HG03045 (cell line): Measurements from ENCODE around the gene OXCT2.

ENCODE experiments used
- ATAC-seq: cut with Tn5 transposase; IDR thresholded peaks from one replicate; pipeline ENCODE4 v1.9.1; 2021; ENCODE audit warnings: mild to moderate bottlenecking, moderate library complexity; ENCODE audit not compliant: unreplicated experiment

The OXCT2 gene

GRCh38 chr1:39771022-39771532 lies at the start of gene OXCT2:
Gene OXCT2, minus strand, starts transcription at chr1:39771348. Its CDS starts 93 bp downstream, at chr1:39771255.
- peak; percentile 46 for ATAC-seq

- ATAC-seq = no peak
These were observed 48.1 kb upstream of the OXCT2 start for GRCh38 chr1:39819091-39819812.

- ATAC-seq = no peak
These were observed 47.3 kb upstream of the OXCT2 start for GRCh38 chr1:39818482-39818881.

GRCh38 chr1:39817091-39817932 lies 46.2 kb upstream of the OXCT2 start:
- peak; percentile 73 for ATAC-seq

- peak; percentile 47 for ATAC-seq
These were observed 45.4 kb upstream of the OXCT2 start for GRCh38 chr1:39816415-39817090.

GRCh38 chr1:39812913-39813312 lies 41.8 kb upstream of the OXCT2 start:
- ATAC-seq = no peak

GRCh38 chr1:39808784-39809517 lies 37.8 kb upstream of the OXCT2 start:
- ATAC-seq = no peak

GRCh38 chr1:39805385-39805784 lies 34.2 kb upstream of the OXCT2 start:
- no peak for ATAC-seq

GRCh38 chr1:39802496-39803260 lies 31.5 kb upstream of the OXCT2 start:
- no peak for ATAC-seq

- ATAC-seq = no peak
These were observed 29.3 kb upstream of the OXCT2 start for GRCh38 chr1:39800471-39800835.

GRCh38 chr1:39799770-39800470 lies 28.8 kb upstream of the OXCT2 start:
- ATAC-seq = peak; percentile 57

- peak; percentile 92 for ATAC-seq
These were observed 28.0 kb upstream of the OXCT2 start for GRCh38 chr1:39798859-39799769.

GRCh38 chr1:39795651-39796050 lies 24.5 kb upstream of the OXCT2 start:
- ATAC-seq = no peak

- no peak for ATAC-seq
These were observed 20.7 kb upstream of the OXCT2 start for GRCh38 chr1:39791838-39792237.

GRCh38 chr1:39789571-39790110 lies 18.5 kb upstream of the OXCT2 start:
- ATAC-seq = no peak

GRCh38 chr1:39788758-39789570 lies 17.8 kb upstream of the OXCT2 start, which contains the start of gene BMP8B:
Gene BMP8B, minus strand, starts transcription at chr1:39788865. Its CDS starts 380 bp downstream, at chr1:39788485.
- peak; percentile 61 for ATAC-seq

- ATAC-seq = no peak
These were observed 17.2 kb upstream of the OXCT2 start for GRCh38 chr1:39788426-39788757.
